ENCODE data around the gene WDFY4. TPM values are rescaled to one million over a fixed set of nuclear protein-coding genes. Genes with fewer than 3 reads are reported as not detected.

WDFY4 gene
- total RNA-seq, 1 experiment from 2014 or later, result 0.22 TPM

GRCh38 chr10:48791267-48791928, 106.7 kb downstream of the WDFY4 start:
- ChIA-PET CTCF (no interaction called here), RAD21 (ENCODE audit: low non-redundant PET in 1 of 2, low total read pairs in 2 of 2, uncharacterized antibody in 2 of 2, unreplicated experiment in 2 of 2) (no interaction called here), POLR2A (no interaction called here)
- H3K27me3 ChIP-seq (ENCODE audit: insufficient read depth, low read length), result peaks cover 76% of the 10 kb centered on the region
- H3K4me3 ChIP-seq (replicated peaks in 1 of 2; ENCODE audit: low read depth in 1 of 2, low read length in 2 of 2), result no peak overlapping the region
- no peak overlapping the region for H3K9ac ChIP-seq (ENCODE audit: low read length)
- no peaks in the 10 kb centered on the region for H3K79me2 ChIP-seq (ENCODE audit: insufficient read depth, low read length)
- no peak overlapping the region for H3K4me2 ChIP-seq (ENCODE audit: low read length)
- intact Hi-C loops (cut with micrococcal nuclease), result no loop called here
- H4K20me1 ChIP-seq (ENCODE audit: insufficient read depth), result no peaks in the 10 kb centered on the region
- no peak overlapping the region for H2AFZ ChIP-seq (ENCODE audit: low read depth, low read length, poor library complexity, severe bottlenecking)
- TF ChIP-seq ZFX (IDR thresholded peaks at IDR 0.05) (no peak), CEBPB (IDR thresholded peaks at IDR 0.05; ENCODE audit: low read depth) (no peak), JUND (IDR thresholded peaks at IDR 0.05) (no peak), ZNF274 (IDR thresholded peaks at IDR 0.05; ENCODE audit: low read depth, low read length) (no peak), CBX3 (IDR thresholded peaks at IDR 0.05; ENCODE audit: low read depth) (no peak), SIN3A (IDR thresholded peaks at IDR 0.05; ENCODE audit: low read depth) (no peak), YY1 (IDR thresholded peaks at IDR 0.05; ENCODE audit: extremely low read depth, insufficient replicate concordance, low read depth, low read length) (no peak)
- DNase-seq (ENCODE audit: low read depth, low spot score) (no peak), ATAC-seq (no peak)
- H3K9me3 ChIP-seq (ENCODE audit: control insufficient read depth in 1 of 2, insufficient read depth in 1 of 2, low read depth in 1 of 2, low read length in 2 of 2), result no peaks in the 10 kb centered on the region
- H3K9me2 ChIP-seq (ENCODE audit: insufficient read depth), result no peaks in the 10 kb centered on the region
- H3K4me1 ChIP-seq (ENCODE audit: control insufficient read depth in 1 of 2, insufficient read depth in 2 of 2, low read length in 2 of 2), result no peaks in the 10 kb centered on the region
- H3K27ac ChIP-seq (ENCODE audit: low read depth, low read length), result no peak overlapping the region
- H3K36me3 ChIP-seq (ENCODE audit: control insufficient read depth in 1 of 2, insufficient read depth in 2 of 2, low read length in 2 of 2), result no peaks in the 10 kb centered on the region
- no TSS peak for BruUV-seq (replicated peaks)

- ATAC-seq (no peak), DNase-seq (ENCODE audit: low read depth, low spot score) (no peak)
- H3K27ac ChIP-seq (ENCODE audit: low read depth, low read length), result no peak overlapping the region
- no peaks in the 10 kb centered on the region for H3K4me1 ChIP-seq (ENCODE audit: control insufficient read depth in 1 of 2, insufficient read depth in 2 of 2, low read length in 2 of 2)
- ChIA-PET RAD21 (ENCODE audit: low non-redundant PET in 1 of 2, low total read pairs in 2 of 2, uncharacterized antibody in 2 of 2, unreplicated experiment in 2 of 2) (no interaction called here), POLR2A (no interaction called here), CTCF (no interaction called here)
- no peak overlapping the region for H3K4me2 ChIP-seq (ENCODE audit: low read length)
- no TSS peak for BruUV-seq (replicated peaks)
- H4K20me1 ChIP-seq (ENCODE audit: insufficient read depth), result no peaks in the 10 kb centered on the region
- H2AFZ ChIP-seq (ENCODE audit: low read depth, low read length, poor library complexity, severe bottlenecking), result no peak overlapping the region
- no peaks in the 10 kb centered on the region for H3K36me3 ChIP-seq (ENCODE audit: control insufficient read depth in 1 of 2, insufficient read depth in 2 of 2, low read length in 2 of 2)
- intact Hi-C loops (cut with micrococcal nuclease), result no loop called here
- H3K79me2 ChIP-seq (ENCODE audit: insufficient read depth, low read length), result no peaks in the 10 kb centered on the region
- H3K9me3 ChIP-seq (ENCODE audit: control insufficient read depth in 1 of 2, insufficient read depth in 1 of 2, low read depth in 1 of 2, low read length in 2 of 2), result no peaks in the 10 kb centered on the region
- H3K4me3 ChIP-seq (replicated peaks in 1 of 2; ENCODE audit: low read depth in 1 of 2, low read length in 2 of 2), result no peak overlapping the region
- H3K9me2 ChIP-seq (ENCODE audit: insufficient read depth), result no peaks in the 10 kb centered on the region
- peaks cover 72% of the 10 kb centered on the region for H3K27me3 ChIP-seq (ENCODE audit: insufficient read depth, low read length)
- no peak overlapping the region for H3K9ac ChIP-seq (ENCODE audit: low read length)
- no peak for TF ChIP-seq SIN3A (IDR thresholded peaks at IDR 0.05; ENCODE audit: low read depth)
- TF ChIP-seq POLR2A (IDR thresholded peaks at IDR 0.05; ENCODE audit: borderline replicate concordance, extremely low read depth, insufficient read depth, insufficient read length), result no peak
- TF ChIP-seq RAD21 (IDR thresholded peaks at IDR 0.05; ENCODE audit: low read depth), result no peak
- no peak for TF ChIP-seq YY1 (IDR thresholded peaks at IDR 0.05; ENCODE audit: extremely low read depth, insufficient replicate concordance, low read depth, low read length)
- no peak for TF ChIP-seq POLR2AphosphoS5 (IDR thresholded peaks at IDR 0.05; ENCODE audit: low read depth, low read length)
- no peak for TF ChIP-seq REST (IDR thresholded peaks at IDR 0.05; ENCODE audit: low read depth)
- no peak for TF ChIP-seq FOSL1 (IDR thresholded peaks at IDR 0.05; ENCODE audit: low read depth)
- TF ChIP-seq TCF7L2 (IDR thresholded peaks at IDR 0.05; ENCODE audit: borderline replicate concordance, extremely low read depth, insufficient read depth, insufficient read length), result no peak
- TF ChIP-seq ZBTB33 (IDR thresholded peaks at IDR 0.05; ENCODE audit: extremely low read depth, insufficient replicate concordance, low read length), result no peak
- no peak for TF ChIP-seq EZH2 (IDR thresholded peaks at IDR 0.05)
- no peak for TF ChIP-seq JUND (IDR thresholded peaks at IDR 0.05)
Observed at GRCh38 chr10:48792121-48792520, 107.4 kb downstream of the WDFY4 start.
